Measurements from ENCODE around the gene EML6. TPM values are rescaled to one million over a fixed set of nuclear protein-coding genes. Genes with fewer than 3 reads are reported as not detected.

EML6 gene
- total RNA-seq, 1 donor from 2014 or later: 0.89 TPM

DNA sequence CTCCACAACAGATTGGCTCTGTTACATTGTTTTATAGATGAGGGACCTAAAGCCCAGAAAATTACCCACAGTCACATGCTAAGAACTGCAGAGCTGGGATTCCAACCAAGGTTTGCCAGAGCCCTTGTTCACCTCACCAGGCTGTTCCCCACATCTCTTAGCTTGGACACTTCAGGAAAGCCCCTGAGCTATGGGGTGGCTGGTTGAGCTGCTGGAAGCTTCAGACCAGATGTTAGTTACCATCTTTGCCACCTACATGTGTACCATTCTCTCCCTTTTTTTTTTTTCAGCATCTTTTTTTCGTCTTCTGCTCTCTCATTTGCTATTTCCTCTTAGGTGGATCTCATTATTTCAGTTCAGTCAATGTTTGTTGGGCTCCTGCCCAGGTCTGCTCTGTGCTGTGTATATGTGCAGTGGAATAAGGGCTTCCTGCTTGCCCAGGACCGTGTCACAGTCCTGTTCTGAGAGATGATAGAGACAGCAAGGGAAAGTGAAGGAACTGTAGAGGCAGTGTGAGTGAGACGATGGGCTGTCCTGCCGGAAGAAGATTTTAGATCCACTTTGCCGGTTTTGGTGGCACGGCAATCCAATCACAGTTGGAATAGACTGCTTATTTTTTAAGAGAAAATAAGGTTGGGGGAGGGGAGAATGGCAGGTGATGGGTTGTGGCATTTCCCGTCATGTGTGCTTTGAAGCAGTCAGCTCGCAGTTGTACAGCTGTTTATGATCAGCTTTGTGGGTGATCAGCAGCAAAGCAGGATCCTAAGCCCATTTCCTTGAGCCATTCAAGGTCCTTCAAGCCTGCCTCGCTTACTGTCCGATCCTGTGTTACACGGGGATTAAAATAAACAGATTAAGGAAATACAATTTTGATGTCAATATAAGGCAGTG, 174.2 kb downstream of the EML6 start:
- ATAC-seq (no peak), DNase-seq (ENCODE audit: low spot score) (no peak)
- intact Hi-C loops (cut with DNase I): no loop called here

GRCh38 chr2:54898456-54899226, 175.2 kb downstream of the EML6 start:
- intact Hi-C loops (cut with DNase I): no loop called here
- ATAC-seq (no peak), DNase-seq (ENCODE audit: low spot score) (no peak)

GRCh38 chr2:54899576-54900200, 176.2 kb downstream of the EML6 start:
- ATAC-seq (peak; percentile 89), DNase-seq (ENCODE audit: low spot score) (no peak)
- intact Hi-C loops (cut with DNase I): loop anchor here (10.0 kb wide), 1 partner anchor 265 kb away; no protein-coding TSS in a partner anchor

- DNase-seq (ENCODE audit: low spot score) (no peak), ATAC-seq (no peak)
- intact Hi-C loops (cut with DNase I): loop anchor here (10.0 kb wide), 1 partner anchor 263 kb away; no protein-coding TSS in a partner anchor
Measured at GRCh38 chr2:54901224-54901986, 177.9 kb downstream of the EML6 start.

DNA sequence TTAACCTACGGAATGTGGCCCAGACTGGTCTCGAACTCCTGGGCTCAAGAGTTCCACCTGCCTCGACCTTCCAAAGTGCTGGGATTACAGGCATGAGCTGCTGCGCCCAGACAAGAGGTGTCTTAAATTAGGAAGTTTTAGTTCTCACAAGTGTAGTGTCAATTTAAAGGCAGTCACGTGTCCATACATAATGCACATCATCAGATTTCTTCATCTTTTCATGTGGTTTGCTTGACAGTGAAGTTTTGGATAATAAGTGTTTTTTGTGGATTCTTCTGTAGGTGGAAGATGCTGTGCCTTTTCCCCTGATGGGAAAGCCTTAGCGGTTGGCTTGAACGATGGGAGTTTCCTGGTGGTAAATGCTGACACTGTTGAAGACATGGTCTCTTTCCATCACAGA, 179.3 kb downstream of the EML6 start:
- DNase-seq (ENCODE audit: low spot score) (no peak), ATAC-seq (no peak)
- intact Hi-C loops (cut with DNase I): loop anchor here (10.0 kb wide), 1 partner anchor 262 kb away; no protein-coding TSS in a partner anchor

GRCh38 chr2:54903736-54904554, 180.5 kb downstream of the EML6 start:
- ATAC-seq (no peak), DNase-seq (ENCODE audit: low spot score) (no peak)
- intact Hi-C loops (cut with DNase I): loop anchor here (10.0 kb wide), 1 partner anchor 261 kb away; no protein-coding TSS in a partner anchor

- ATAC-seq (no peak), DNase-seq (ENCODE audit: low spot score) (no peak)
- intact Hi-C loops (cut with DNase I): loop anchor here (10.0 kb wide), 1 partner anchor 260 kb away; no protein-coding TSS in a partner anchor
Measured at GRCh38 chr2:54904836-54905235, 181.4 kb downstream of the EML6 start.

DNA sequence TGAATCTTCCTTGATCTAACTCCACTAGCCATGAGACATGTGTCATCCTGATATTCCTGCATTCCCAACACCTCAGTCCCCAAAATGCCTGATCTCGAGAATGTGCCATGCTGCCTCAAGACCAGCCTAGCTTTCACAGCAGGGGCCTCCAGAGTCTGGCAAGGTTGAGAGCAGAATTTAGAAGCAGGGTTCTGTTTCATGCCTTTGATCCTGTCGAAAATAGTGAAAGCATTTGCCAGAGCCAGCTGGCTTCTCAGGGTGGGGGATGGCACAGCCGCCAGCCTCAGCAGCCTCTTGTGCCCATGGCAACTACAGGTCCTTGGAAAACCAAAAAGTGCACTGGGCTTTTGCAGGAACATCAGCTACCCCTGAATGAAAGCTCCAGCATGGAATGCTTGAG, 183.3 kb downstream of the EML6 start:
- no peak for ATAC-seq
- DNase-seq (ENCODE audit: low spot score): no peak
- intact Hi-C loops (cut with DNase I): loop anchor here (10.0 kb wide), 1 partner anchor 258 kb away; no protein-coding TSS in a partner anchor

DNA sequence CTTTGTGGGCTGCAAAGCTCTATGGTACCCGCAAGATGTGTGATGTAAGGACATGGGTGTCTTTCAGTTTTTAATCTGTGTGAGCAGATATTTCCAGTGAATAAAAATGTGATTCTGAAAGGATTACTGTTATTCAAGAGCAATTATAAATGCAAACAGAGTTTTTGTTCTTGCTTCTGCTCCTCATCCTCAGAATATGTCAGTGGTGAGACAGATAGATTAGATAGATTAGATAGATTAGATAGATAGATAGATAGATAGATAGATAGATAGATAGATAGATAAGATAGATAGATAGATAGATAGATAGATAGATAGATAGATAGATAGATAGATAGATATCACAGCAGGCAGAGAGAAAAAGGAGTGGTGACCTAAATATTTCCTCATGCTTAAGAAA, 184.2 kb downstream of the EML6 start:
- ATAC-seq (no peak), DNase-seq (ENCODE audit: low spot score) (no peak)
- intact Hi-C loops (cut with DNase I): loop anchor here (10.0 kb wide), 1 partner anchor 257 kb away; no protein-coding TSS in a partner anchor

GRCh38 chr2:54908591-54908990, 185.1 kb downstream of the EML6 start:
- DNase-seq (ENCODE audit: low spot score) (no peak), ATAC-seq (no peak)
- intact Hi-C loops (cut with DNase I): loop anchor here (10.0 kb wide), 1 partner anchor 256 kb away; no protein-coding TSS in a partner anchor

DNA sequence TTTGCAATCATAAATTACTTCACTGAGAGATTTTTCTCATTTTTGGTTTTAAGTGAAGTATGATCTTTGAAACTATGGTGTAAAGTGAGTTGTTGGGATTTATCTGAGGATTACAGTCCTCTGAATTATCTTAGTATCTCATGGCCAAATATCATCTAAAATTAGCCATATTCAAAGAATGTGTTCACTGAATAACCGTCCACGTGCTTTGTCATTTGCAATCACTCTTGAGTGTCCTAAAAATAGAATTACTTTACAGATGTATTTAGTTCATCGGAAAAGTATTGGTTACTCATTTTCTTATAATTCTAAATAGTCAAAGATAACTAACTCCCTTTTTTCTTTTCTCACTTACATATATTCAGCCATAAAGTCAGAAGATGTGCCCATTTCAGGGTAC, 185.5 kb downstream of the EML6 start:
- no peak for DNase-seq (ENCODE audit: low spot score)
- no peak for ATAC-seq
- intact Hi-C loops (cut with DNase I): loop anchor here (10.0 kb wide), 1 partner anchor 256 kb away; no protein-coding TSS in a partner anchor

- DNase-seq (ENCODE audit: low spot score): no peak
- ATAC-seq: no peak
- intact Hi-C loops (cut with DNase I): no loop called here
Measured at GRCh38 chr2:54912305-54912704, 188.8 kb downstream of the EML6 start.

DNA sequence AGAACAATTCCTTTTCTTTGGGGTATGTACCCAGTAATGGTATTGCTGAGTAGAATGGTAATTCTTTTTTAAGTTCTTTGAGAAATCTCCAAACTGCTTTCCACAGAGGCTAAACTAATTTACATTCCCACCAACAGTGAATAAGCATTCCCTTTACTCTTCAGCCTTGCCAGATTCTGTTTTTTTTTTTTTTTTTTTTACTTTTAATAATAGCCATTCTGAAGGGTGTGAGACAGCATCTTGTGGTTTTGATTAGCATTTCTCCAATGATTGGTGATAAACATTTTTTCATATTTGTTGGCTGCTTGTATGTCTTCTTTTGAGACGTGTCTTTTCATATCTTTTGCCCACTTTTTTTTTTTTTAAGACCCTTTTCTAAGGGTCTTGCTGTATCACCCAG, 189.4 kb downstream of the EML6 start:
- no peak for DNase-seq (ENCODE audit: low spot score)
- intact Hi-C loops (cut with DNase I): no loop called here
- ATAC-seq: no peak

DNA sequence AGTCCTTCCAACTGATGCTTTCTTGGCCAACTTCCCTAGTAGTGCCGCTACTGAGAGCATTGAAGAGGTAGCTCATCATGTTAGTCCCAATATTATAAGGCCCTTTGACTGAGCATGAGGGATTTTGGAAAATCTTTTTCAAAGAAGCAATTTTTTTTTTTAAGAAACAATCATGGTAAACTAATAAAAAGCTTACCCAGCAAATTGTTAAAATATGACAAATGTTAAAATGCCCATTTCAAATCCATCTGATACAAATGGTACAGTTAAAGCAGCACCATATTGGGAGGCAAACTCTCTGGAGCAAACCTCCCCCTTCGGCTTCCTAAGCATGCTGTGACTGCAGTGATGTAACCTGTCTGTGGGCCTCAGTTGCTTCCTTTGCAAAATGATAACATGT, 191.2 kb downstream of the EML6 start:
- DNase-seq (ENCODE audit: low spot score) (no peak), ATAC-seq (no peak)
- intact Hi-C loops (cut with DNase I): no loop called here

GRCh38 chr2:54915101-54915500, 191.6 kb downstream of the EML6 start:
- DNase-seq (ENCODE audit: low spot score) (no peak), ATAC-seq (no peak)
- intact Hi-C loops (cut with DNase I): no loop called here

DNA sequence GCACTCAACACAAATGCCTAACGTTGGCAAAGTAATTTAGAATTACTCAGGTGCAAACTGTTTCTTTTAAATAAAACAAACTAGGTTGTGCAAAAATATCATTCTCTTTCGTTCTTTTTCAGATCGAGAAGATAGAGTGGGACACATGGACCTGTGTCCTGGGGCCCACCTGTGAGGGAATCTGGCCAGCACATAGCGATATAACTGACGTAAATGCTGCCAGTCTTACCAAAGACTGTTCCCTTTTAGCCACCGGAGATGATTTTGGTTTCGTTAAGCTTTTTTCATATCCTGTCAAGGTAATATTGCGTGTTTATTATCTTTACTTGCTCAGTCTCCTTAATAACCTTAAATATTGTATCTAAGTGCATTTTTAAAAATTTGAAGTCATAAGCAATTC, 193.2 kb downstream of the EML6 start:
- intact Hi-C loops (cut with DNase I): no loop called here
- ATAC-seq (no peak), DNase-seq (ENCODE audit: low spot score) (no peak)

DNA sequence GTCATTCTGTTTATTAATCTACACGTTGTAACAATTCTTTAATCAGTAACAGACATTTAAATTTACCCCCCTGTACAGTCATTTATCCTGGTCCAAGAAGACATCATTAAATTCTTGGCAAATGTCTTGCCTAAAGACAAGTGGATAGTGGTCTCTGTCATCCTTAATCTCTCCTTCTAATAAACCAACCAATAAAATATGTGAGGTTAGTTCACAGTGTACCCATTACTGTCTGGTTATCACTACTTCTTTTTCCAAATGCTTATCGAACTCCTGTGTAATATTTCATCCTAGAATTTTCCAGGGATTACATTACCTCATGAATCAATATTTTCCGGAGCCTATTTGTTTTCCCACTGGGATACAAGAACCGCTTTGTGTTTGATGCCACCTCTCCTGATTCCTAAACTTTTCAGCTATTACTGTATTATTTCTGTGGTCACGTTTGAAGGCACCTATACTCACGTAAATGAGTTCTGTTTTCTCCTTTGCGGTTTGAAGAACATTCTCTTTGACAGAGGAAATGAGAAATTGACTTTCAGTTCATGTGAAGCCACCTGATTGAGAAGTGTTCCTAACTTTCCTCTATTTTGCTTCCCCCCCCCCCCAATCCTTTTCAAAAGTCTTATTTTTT, 195.3 kb downstream of the EML6 start:
- ATAC-seq (no peak), DNase-seq (ENCODE audit: low spot score) (no peak)
- intact Hi-C loops (cut with DNase I): no loop called here
